Measurements from ENCODE around the gene RASGRP2. TPM values are rescaled to one million over a fixed set of nuclear protein-coding genes. Genes with fewer than 3 reads are reported as not detected.

RASGRP2 gene
- total RNA-seq, 1 donor from 2014 or later: not detected

- no peak for DNase-seq (ENCODE audit: low read depth)
- no peak overlapping the region for H3K4me3 ChIP-seq (ENCODE audit: low read depth, low read length)
- TF ChIP-seq CTCF (conservative IDR thresholded peaks at IDR 0.05; ENCODE audit: low read depth, low read length): no peak
Observed at GRCh38 chr11:64679846-64680245, 64.1 kb downstream of the RASGRP2 start.

GRCh38 chr11:64677441-64678023, 66.4 kb downstream of the RASGRP2 start:
- DNase-seq (ENCODE audit: low read depth): no peak
- no peak overlapping the region for H3K4me3 ChIP-seq (ENCODE audit: low read depth, low read length)
- TF ChIP-seq CTCF (conservative IDR thresholded peaks at IDR 0.05; ENCODE audit: low read depth, low read length): no peak

Other genes with a start within 250 kb of the RASGRP2 start
- gene SLC22A11, start 188.2 kb downstream of the RASGRP2 start, total RNA-seq: 0.06 TPM in 1 of 2 replicates, not detected in the other
- not detected in 2 replicates for gene SLC22A12, start 152.9 kb downstream of the RASGRP2 start, total RNA-seq
- 0.29 TPM in 1 of 2 replicates, not detected in the other for gene NRXN2, start 20.9 kb downstream of the RASGRP2 start, total RNA-seq
- gene PYGM, start 15.8 kb upstream of the RASGRP2 start, total RNA-seq: not detected in 2 replicates
- gene SF1, start 34.4 kb upstream of the RASGRP2 start, total RNA-seq: 111 and 136 TPM in 2 replicates
- 25.2 and 52.4 TPM in 2 replicates for gene MAP4K2, start 59.1 kb upstream of the RASGRP2 start, total RNA-seq
- gene MEN1, start 66.4 kb upstream of the RASGRP2 start, total RNA-seq: 23.5 and 26.4 TPM in 2 replicates
- 4.6 and 8.9 TPM in 2 replicates for gene CDC42BPG, start 100.5 kb upstream of the RASGRP2 start, total RNA-seq
- 82.7 and 93.4 TPM in 2 replicates for gene EHD1, start 134.5 kb upstream of the RASGRP2 start, total RNA-seq
- gene ATG2A, start 173.1 kb upstream of the RASGRP2 start, total RNA-seq: 22.4 and 25.8 TPM in 2 replicates
- gene PPP2R5B, start 180.5 kb upstream of the RASGRP2 start, total RNA-seq: 16.8 and 32.9 TPM in 2 replicates
- not detected in 2 replicates for gene GPHA2, start 191.8 kb upstream of the RASGRP2 start, total RNA-seq
- not detected in 2 replicates for gene MAJIN, start 228.0 kb upstream of the RASGRP2 start, total RNA-seq

All from epithelial cell of proximal tubule (primary cell).